Fibroblast of the aortic adventitia (primary cell): ENCODE measurements around the gene NAXE. TPM values are rescaled to one million over a fixed set of nuclear protein-coding genes. Genes with fewer than 3 reads are reported as not detected.

Experiments
- DNase-seq: peaks from one replicate; pipeline ENCODE4 v3.0.0-alpha.2; 2010; ENCODE audit warnings: low read depth
- H3K4me3 ChIP-seq: 2 replicates; pipeline ENCODE4 v1.5.1; 2011; ENCODE audit warnings: low read depth, mild to moderate bottlenecking, control low read depth, low read length, moderate library complexity
- CTCF ChIP-seq: IDR thresholded peaks from 2 replicates; pipeline ENCODE4 v1.5.1; 2011; ENCODE audit warnings: mild to moderate bottlenecking, low read length, control low read depth, inconsistent platforms; ENCODE audit not compliant: insufficient read depth
- total RNA-seq: library from RNA; depleted of rRNA; stranded (reverse); fragments of >200 nt; gene quantifications from 2 replicates; pipeline ENCODE4 v1.2.3, GENCODE V29; 2012; ENCODE audit warnings: low replicate concordance

Gene NAXE
- total RNA-seq, 1 donor: 64.2 TPM

- no peak overlapping the region for H3K4me3 ChIP-seq
- no peak for DNase-seq
- TF ChIP-seq CTCF: no peak
Observed at GRCh38 chr1:156640842-156641706, 49.5 kb downstream of the NAXE start.

- H3K4me3 ChIP-seq: peak within 1 kb of the TSS; percentile 22
Observed at GRCh38 chr1:156641761-156642264, 50.2 kb downstream of the NAXE start, which contains the start of gene BCAN. Gene BCAN (plus strand): TSS chr1:156642117. CDS start chr1:156646055, 3,938 bp downstream.

GRCh38 chr1:156642265-156643048 is 50.9 kb downstream of the NAXE start:
- TF ChIP-seq CTCF: no peak
- H3K4me3 ChIP-seq: no peak overlapping the region
- DNase-seq: no peak

More at GRCh38 chr1:156641761-156642264, 50.2 kb downstream of the NAXE start, which contains the start of gene BCAN:
- TF ChIP-seq CTCF: no peak
- DNase-seq: no peak

GRCh38 chr1:156643049-156643777 is 51.6 kb downstream of the NAXE start:
- no peak for DNase-seq
- no peak overlapping the region for H3K4me3 ChIP-seq
- TF ChIP-seq CTCF: no peak

GRCh38 chr1:156643778-156644092 is 52.2 kb downstream of the NAXE start:
- no peak for TF ChIP-seq CTCF
- DNase-seq: no peak
- H3K4me3 ChIP-seq: no peak overlapping the region

Other genes starting within 250 kb of the NAXE start
- gene RHBG, start 222.6 kb upstream of the NAXE start, total RNA-seq: not detected in 2 replicates
- 6.0 and 11.6 TPM in 2 replicates for gene MEF2D, start 91.0 kb upstream of the NAXE start, total RNA-seq
- 0.41 and 28.7 TPM in 2 replicates for gene IQGAP3, start 19.2 kb upstream of the NAXE start, total RNA-seq
- gene TTC24, start 12.1 kb upstream of the NAXE start, total RNA-seq: not detected in 2 replicates
- gene GPATCH4, start 9.7 kb downstream of the NAXE start, total RNA-seq: 12.2 and 18.9 TPM in 2 replicates
- not detected in 2 replicates for gene HAPLN2, start 27.6 kb downstream of the NAXE start, total RNA-seq
- not detected in 2 replicates for gene BCAN, start 50.3 kb downstream of the NAXE start, total RNA-seq
- gene NES, start 85.6 kb downstream of the NAXE start, total RNA-seq: 44.5 and 83.0 TPM in 2 replicates
- 62.7 and 68.9 TPM in 2 replicates for gene CRABP2, start 113.8 kb downstream of the NAXE start, total RNA-seq
- gene METTL25B, start 136.7 kb downstream of the NAXE start, total RNA-seq: 4.1 and 10.9 TPM in 2 replicates
- 9.9 and 27.4 TPM in 2 replicates for gene ISG20L2, start 137.0 kb downstream of the NAXE start, total RNA-seq
- 19.0 and 42.8 TPM in 2 replicates for gene MRPL24, start 149.3 kb downstream of the NAXE start, total RNA-seq
- 146 and 299 TPM in 2 replicates for gene HDGF, start 159.9 kb downstream of the NAXE start, total RNA-seq
- gene PRCC, start 175.8 kb downstream of the NAXE start, total RNA-seq: 28.3 and 33.8 TPM in 2 replicates
- not detected in 2 replicates for gene SH2D2A, start 225.1 kb downstream of the NAXE start, total RNA-seq